ENCODE data around the gene ITGBL1. TPM values are rescaled to one million over a fixed set of nuclear protein-coding genes. Genes with fewer than 3 reads are reported as not detected.

The ITGBL1 gene
- total RNA-seq, 4 donors from 2014 or later = 1.3 to 3.5 (median 2.4) TPM

GRCh38 chr13:101520672-101521071, 68.2 kb downstream of the ITGBL1 start:
- TF ChIP-seq CTCF (IDR thresholded peaks at IDR 0.05) = no peak
- no peak for ATAC-seq (ENCODE audit: low FRiP score)
- DNase-seq (ENCODE audit: low spot score) = no peak

GRCh38 chr13:101521371-101521770, 68.9 kb downstream of the ITGBL1 start:
- TF ChIP-seq CTCF (IDR thresholded peaks at IDR 0.05) = no peak
- DNase-seq (ENCODE audit: low spot score) = no peak
- ATAC-seq (ENCODE audit: low FRiP score) = no peak

- no peak for DNase-seq (ENCODE audit: low spot score)
- TF ChIP-seq CTCF (IDR thresholded peaks at IDR 0.05) = no peak
- ATAC-seq (ENCODE audit: low FRiP score) = no peak
Measured at GRCh38 chr13:101522607-101523006, 70.1 kb downstream of the ITGBL1 start.

- no peak for ATAC-seq (ENCODE audit: low FRiP score)
- TF ChIP-seq CTCF (IDR thresholded peaks at IDR 0.05) = no peak
Measured at GRCh38 chr13:101523154-101524131, 71.0 kb downstream of the ITGBL1 start.

GRCh38 chr13:101527130-101527529, 74.7 kb downstream of the ITGBL1 start:
- DNase-seq (ENCODE audit: low spot score) (no peak), ATAC-seq (ENCODE audit: low FRiP score) (no peak)
- no peak for TF ChIP-seq CTCF (IDR thresholded peaks at IDR 0.05)

More at GRCh38 chr13:101523154-101524131, 71.0 kb downstream of the ITGBL1 start:
- no peak for DNase-seq (ENCODE audit: low spot score)

- no peak for TF ChIP-seq CTCF (IDR thresholded peaks at IDR 0.05)
- no peak for DNase-seq (ENCODE audit: low spot score)
- no peak for ATAC-seq (ENCODE audit: low FRiP score)
Measured at GRCh38 chr13:101529422-101529821, 76.9 kb downstream of the ITGBL1 start.

GRCh38 chr13:101530293-101530692, 77.8 kb downstream of the ITGBL1 start:
- no peak for TF ChIP-seq CTCF (IDR thresholded peaks at IDR 0.05)
- no peak for ATAC-seq (ENCODE audit: low FRiP score)

More at GRCh38 chr13:101530293-101530692, 77.8 kb downstream of the ITGBL1 start:
- no peak for DNase-seq (ENCODE audit: low spot score)
